SK-N-SH (cell line): ENCODE measurements around the gene XRN1.

ENCODE experiments used
- CHD2 ChIP-seq: fragments of 150-350 bp; IDR thresholded peaks from 2 replicates; pipeline ENCODE4 v1.6.1; 2018; ENCODE audit warnings: low read length; ENCODE audit not compliant: partially characterized antibody
- ELF1 ChIP-seq: IDR thresholded peaks from 2 replicates; pipeline ENCODE4 v1.4.0; 2012
- EP300 ChIP-seq, 2 experiments: IDR thresholded peaks; 2 replicates each; pipeline versions ENCODE4 v1.4.0 to v1.6.1; 2012; ENCODE audit warnings: borderline replicate concordance in 1 of 2, low read depth in 1 of 2, low read length in 1 of 2
- FOSL2 ChIP-seq: IDR thresholded peaks from 2 replicates; pipeline ENCODE4 v1.4.0; 2012; ENCODE audit warnings: low read depth, mild to moderate bottlenecking, moderate library complexity, borderline replicate concordance
- GABPA ChIP-seq: IDR thresholded peaks from 2 replicates; pipeline ENCODE4 v1.4.0; 2012; ENCODE audit warnings: low read depth, mild to moderate bottlenecking
- GATA2 ChIP-seq: sonication (generic); formaldehyde crosslinking; IDR thresholded peaks from 2 replicates; pipeline ENCODE4 v1.5.0; 2020; ENCODE audit warnings: mild to moderate bottlenecking, missing genetic modification reagents
- RAD21 ChIP-seq: IDR thresholded peaks from 2 replicates; pipeline ENCODE4 v1.6.1; 2012; ENCODE audit warnings: mild to moderate bottlenecking, low read length
- RXRA ChIP-seq: IDR thresholded peaks from 2 replicates; pipeline ENCODE4 v1.4.0; 2012; ENCODE audit warnings: low read depth, mild to moderate bottlenecking, borderline replicate concordance
- SIN3A ChIP-seq: IDR thresholded peaks from 2 replicates; pipeline ENCODE4 v1.6.1; 2012; ENCODE audit warnings: low read depth, mild to moderate bottlenecking, low read length, moderate library complexity, borderline replicate concordance
- TAF1 ChIP-seq: IDR thresholded peaks from 2 replicates; pipeline ENCODE4 v1.6.1; 2012; ENCODE audit warnings: low read depth, mild to moderate bottlenecking, low read length, moderate library complexity, borderline replicate concordance
- YY1 ChIP-seq: IDR thresholded peaks from 2 replicates; pipeline ENCODE4 v1.4.0; 2012; ENCODE audit warnings: low read depth, mild to moderate bottlenecking
- TF ChIP-seq, protein P1 (sequence below): fragments of 200-600 bp; sonication (generic); IDR thresholded peaks from 2 replicates; pipeline ENCODE4 v1.6.1; 2017; ENCODE audit warnings: antibody characterized with exemption, mild to moderate bottlenecking, moderate library complexity
- TF ChIP-seq, protein P2 (sequence below): IDR thresholded peaks from 2 replicates; pipeline ENCODE4 v1.4.0; 2012; ENCODE audit warnings: low read depth, borderline replicate concordance

GRCh38 chr3:142468456-142468855 is 20.6 kb upstream of the XRN1 start:
- TF ChIP-seq, protein P1, sequence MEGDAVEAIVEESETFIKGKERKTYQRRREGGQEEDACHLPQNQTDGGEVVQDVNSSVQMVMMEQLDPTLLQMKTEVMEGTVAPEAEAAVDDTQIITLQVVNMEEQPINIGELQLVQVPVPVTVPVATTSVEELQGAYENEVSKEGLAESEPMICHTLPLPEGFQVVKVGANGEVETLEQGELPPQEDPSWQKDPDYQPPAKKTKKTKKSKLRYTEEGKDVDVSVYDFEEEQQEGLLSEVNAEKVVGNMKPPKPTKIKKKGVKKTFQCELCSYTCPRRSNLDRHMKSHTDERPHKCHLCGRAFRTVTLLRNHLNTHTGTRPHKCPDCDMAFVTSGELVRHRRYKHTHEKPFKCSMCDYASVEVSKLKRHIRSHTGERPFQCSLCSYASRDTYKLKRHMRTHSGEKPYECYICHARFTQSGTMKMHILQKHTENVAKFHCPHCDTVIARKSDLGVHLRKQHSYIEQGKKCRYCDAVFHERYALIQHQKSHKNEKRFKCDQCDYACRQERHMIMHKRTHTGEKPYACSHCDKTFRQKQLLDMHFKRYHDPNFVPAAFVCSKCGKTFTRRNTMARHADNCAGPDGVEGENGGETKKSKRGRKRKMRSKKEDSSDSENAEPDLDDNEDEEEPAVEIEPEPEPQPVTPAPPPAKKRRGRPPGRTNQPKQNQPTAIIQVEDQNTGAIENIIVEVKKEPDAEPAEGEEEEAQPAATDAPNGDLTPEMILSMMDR = no peak
- no peak for TF ChIP-seq ELF1
- TF ChIP-seq RAD21 = no peak
- no peak for TF ChIP-seq EP300 (IDR thresholded peaks at IDR 0.05; ENCODE audit: borderline replicate concordance in 1 of 2, low read depth in 1 of 2, low read length in 1 of 2)
- no peak for TF ChIP-seq SIN3A
- TF ChIP-seq YY1 = no peak
- TF ChIP-seq GABPA = no peak
- no peak for TF ChIP-seq TAF1
- no peak for TF ChIP-seq RXRA
- TF ChIP-seq, protein P2, sequence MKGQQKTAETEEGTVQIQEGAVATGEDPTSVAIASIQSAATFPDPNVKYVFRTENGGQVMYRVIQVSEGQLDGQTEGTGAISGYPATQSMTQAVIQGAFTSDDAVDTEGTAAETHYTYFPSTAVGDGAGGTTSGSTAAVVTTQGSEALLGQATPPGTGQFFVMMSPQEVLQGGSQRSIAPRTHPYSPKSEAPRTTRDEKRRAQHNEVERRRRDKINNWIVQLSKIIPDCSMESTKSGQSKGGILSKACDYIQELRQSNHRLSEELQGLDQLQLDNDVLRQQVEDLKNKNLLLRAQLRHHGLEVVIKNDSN = no peak
- TF ChIP-seq FOSL2 = no peak
- TF ChIP-seq CHD2 = no peak
- no peak for TF ChIP-seq GATA2 (CRISPR knock-in tag)
